ENCODE measurements around the gene AP2B1. TPM values are rescaled to one million over a fixed set of nuclear protein-coding genes. Genes with fewer than 3 reads are reported as not detected.
"Not testable (repeated sequence)": the region's sequence is repeated elsewhere in the genome, so short reads cannot be mapped to it uniquely, and the experiment has no call there.

The AP2B1 gene
- total RNA-seq, 4 donors from 2014 or later, result 35.6 to 217 (median 39.7) TPM

- 66 to 76% methylated on average over 4 of the region's 4 CpGs for WGBS, 2 donors
- intact Hi-C loops (cut with DNase I; ENCODE audit: low total_unique reads), result no loop called here
- H3K4me3 ChIP-seq (ENCODE audit: low read depth, poor library complexity, severe bottlenecking), result no peak overlapping the region
- DNase-seq (ENCODE audit: low spot score in 2 of 2), result no peak
- TF ChIP-seq CTCF (IDR thresholded peaks at IDR 0.05) (no peak), POLR2A (IDR thresholded peaks at IDR 0.05) (no peak)
Measured at GRCh38 chr17:35553310-35553709, 33.8 kb upstream of the AP2B1 start.

GRCh38 chr17:35554668-35555067, 32.5 kb upstream of the AP2B1 start:
- 72% methylated on average over 5 of the region's 5 CpGs for WGBS, 2 donors
- no peak for DNase-seq (ENCODE audit: low spot score in 2 of 2)
- TF ChIP-seq POLR2A (IDR thresholded peaks at IDR 0.05) (no peak), CTCF (IDR thresholded peaks at IDR 0.05) (no peak)
- H3K4me3 ChIP-seq (ENCODE audit: low read depth, poor library complexity, severe bottlenecking), result no peak overlapping the region
- intact Hi-C loops (cut with DNase I; ENCODE audit: low total_unique reads), result no loop called here

- no peak overlapping the region for H3K4me3 ChIP-seq (ENCODE audit: low read depth, poor library complexity, severe bottlenecking)
- TF ChIP-seq CTCF (IDR thresholded peaks at IDR 0.05) (no peak), POLR2A (IDR thresholded peaks at IDR 0.05) (no peak)
- no peak for DNase-seq (ENCODE audit: low spot score in 2 of 2)
- intact Hi-C loops (cut with DNase I; ENCODE audit: low total_unique reads), result no loop called here
- WGBS, 2 donors, result 86 to 88% methylated on average over 5 of the region's 5 CpGs
Measured at GRCh38 chr17:35555691-35556090, 31.4 kb upstream of the AP2B1 start.

- no peak overlapping the region for H3K4me3 ChIP-seq (ENCODE audit: low read depth, poor library complexity, severe bottlenecking)
- 61 to 81% methylated on average over 3 of the region's 3 CpGs for whole genome bisulfite sequencing, 2 donors
- no peak for TF ChIP-seq CTCF (IDR thresholded peaks at IDR 0.05)
- no peak for TF ChIP-seq POLR2A (IDR thresholded peaks at IDR 0.05)
- intact Hi-C loops (cut with DNase I; ENCODE audit: low total_unique reads), result no loop called here
- no peak for DNase-seq (ENCODE audit: low spot score in 2 of 2)
Measured at GRCh38 chr17:35557353-35557752, 29.8 kb upstream of the AP2B1 start.

GRCh38 chr17:35559495-35560210, 27.5 kb upstream of the AP2B1 start:
- WGBS, 2 donors, result 60 to 67% methylated on average over 2 of the region's 2 CpGs
- no peak overlapping the region for H3K4me3 ChIP-seq (ENCODE audit: low read depth, poor library complexity, severe bottlenecking)
- no peak for DNase-seq (ENCODE audit: low spot score in 2 of 2)
- intact Hi-C loops (cut with DNase I; ENCODE audit: low total_unique reads), result no loop called here
- TF ChIP-seq CTCF (IDR thresholded peaks at IDR 0.05), result no peak
- no peak for TF ChIP-seq POLR2A (IDR thresholded peaks at IDR 0.05)

GRCh38 chr17:35560703-35561102, 26.4 kb upstream of the AP2B1 start, which contains the start of gene SLFN14:
Gene SLFN14 (minus strand): TSS chr17:35560819. CDS start chr17:35558062, 2,757 bp downstream.
- TF ChIP-seq CTCF (IDR thresholded peaks at IDR 0.05) (no peak), POLR2A (IDR thresholded peaks at IDR 0.05) (no peak)
- WGBS, 2 donors, result 67 to 68% methylated on average over 3 of the region's 3 CpGs
- no peak for DNase-seq (ENCODE audit: low spot score in 2 of 2)
- no peak within 1 kb of the TSS for H3K4me3 ChIP-seq (ENCODE audit: low read depth, poor library complexity, severe bottlenecking)
- intact Hi-C loops (cut with DNase I; ENCODE audit: low total_unique reads), result no loop called here

- intact Hi-C loops (cut with DNase I; ENCODE audit: low total_unique reads); H3K4me3 ChIP-seq (ENCODE audit: low read depth, poor library complexity, severe bottlenecking); DNase-seq (ENCODE audit: low spot score in 2 of 2): not testable (repeated sequence)
- WGBS, 2 donors, result 86 to 88% methylated on average over 16 of the region's 16 CpGs
Measured at GRCh38 chr17:35563181-35563580, 23.9 kb upstream of the AP2B1 start.

Data from lower leg skin (tissue), 4 donors.